Omental fat pad (tissue), 4 donors: ENCODE results near the gene SLC1A4. TPM values are rescaled to one million over a fixed set of nuclear protein-coding genes. Genes with fewer than 3 reads are reported as not detected.

Source experiments
- ATAC-seq: fragments of 150-250 bp; one replicate; pipeline ENCODE4 v1.9.1; 2016; ENCODE audit warnings: mild to moderate bottlenecking, moderate library complexity; ENCODE audit not compliant: low FRiP score
- DNase-seq: peaks from one replicate; pipeline ENCODE4 v3.0.0-alpha.2; 2019; ENCODE audit warnings: low spot score
- small RNA-seq: library from RNA; depleted of rRNA; stranded (forward); fragments of <200 nt; gene quantifications from one replicate; pipeline ENCODE3, GENCODE V24; 2016
- total RNA-seq, 4 donors: library from RNA; depleted of rRNA; stranded (reverse); fragments of >200 nt; gene quantifications; one replicate each; pipeline ENCODE4 v1.1.0, GENCODE V29; 2016
- TF ChIP-seq, protein P1 (sequence below), 3 donors: fragments of 450-650 bp; IDR thresholded peaks; one replicate each; pipeline ENCODE4 v1.5.1; 2016 to 2017; ENCODE audit warnings: antibody characterized with exemption in 3 of 3, mild to moderate bottlenecking in 3 of 3, moderate library complexity in 2 of 3

The SLC1A4 gene
- total RNA-seq, 4 donors from 2014 or later, result 6.5 to 14.4 (median 7.0) TPM

DNA sequence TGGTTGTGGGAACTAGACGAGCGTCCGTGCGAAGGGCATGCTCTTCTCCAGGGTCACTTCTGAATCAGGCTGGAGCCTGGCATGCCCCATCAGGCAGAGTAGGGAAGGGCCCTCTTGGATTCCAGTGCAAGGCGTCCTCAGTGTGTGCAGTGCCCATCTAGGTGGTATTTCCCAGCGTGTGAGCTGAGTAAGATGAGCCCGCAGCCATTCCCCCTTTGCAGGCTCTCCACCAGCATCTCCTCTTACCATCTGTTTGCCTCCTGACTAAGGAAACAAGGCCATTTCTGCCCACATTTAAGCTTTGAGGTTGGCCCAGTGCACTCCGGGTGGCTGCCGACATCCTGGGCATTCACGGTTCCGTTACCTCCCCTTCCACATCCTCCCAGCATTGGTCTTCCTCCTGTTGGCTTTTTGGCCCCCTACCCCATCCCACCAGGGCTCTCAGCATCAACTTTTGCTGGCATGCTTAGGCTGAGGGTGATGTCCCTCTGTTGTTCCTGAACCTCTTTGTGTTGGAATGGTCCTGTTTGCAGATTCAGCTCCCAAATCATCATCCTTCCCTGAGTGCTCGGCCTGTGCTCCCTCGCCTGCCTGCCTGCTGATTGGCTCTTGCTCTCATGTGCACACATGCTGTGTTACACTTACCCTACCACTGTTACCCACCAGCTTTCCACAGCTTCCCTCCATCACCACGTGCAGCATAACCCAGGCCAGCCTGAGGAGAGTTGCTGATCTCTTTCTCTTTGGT is 78.8 kb downstream of the SLC1A4 start:
- ATAC-seq (no peak), DNase-seq (no peak)
- TF ChIP-seq, protein P1, sequence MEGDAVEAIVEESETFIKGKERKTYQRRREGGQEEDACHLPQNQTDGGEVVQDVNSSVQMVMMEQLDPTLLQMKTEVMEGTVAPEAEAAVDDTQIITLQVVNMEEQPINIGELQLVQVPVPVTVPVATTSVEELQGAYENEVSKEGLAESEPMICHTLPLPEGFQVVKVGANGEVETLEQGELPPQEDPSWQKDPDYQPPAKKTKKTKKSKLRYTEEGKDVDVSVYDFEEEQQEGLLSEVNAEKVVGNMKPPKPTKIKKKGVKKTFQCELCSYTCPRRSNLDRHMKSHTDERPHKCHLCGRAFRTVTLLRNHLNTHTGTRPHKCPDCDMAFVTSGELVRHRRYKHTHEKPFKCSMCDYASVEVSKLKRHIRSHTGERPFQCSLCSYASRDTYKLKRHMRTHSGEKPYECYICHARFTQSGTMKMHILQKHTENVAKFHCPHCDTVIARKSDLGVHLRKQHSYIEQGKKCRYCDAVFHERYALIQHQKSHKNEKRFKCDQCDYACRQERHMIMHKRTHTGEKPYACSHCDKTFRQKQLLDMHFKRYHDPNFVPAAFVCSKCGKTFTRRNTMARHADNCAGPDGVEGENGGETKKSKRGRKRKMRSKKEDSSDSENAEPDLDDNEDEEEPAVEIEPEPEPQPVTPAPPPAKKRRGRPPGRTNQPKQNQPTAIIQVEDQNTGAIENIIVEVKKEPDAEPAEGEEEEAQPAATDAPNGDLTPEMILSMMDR (IDR thresholded peaks at IDR 0.05), result no peak

GRCh38 chr2:65069439-65069824 is 80.2 kb downstream of the SLC1A4 start:
- TF ChIP-seq, protein P1 (IDR thresholded peaks at IDR 0.05), result no peak
- ATAC-seq, result no peak
- DNase-seq, result no peak

DNA sequence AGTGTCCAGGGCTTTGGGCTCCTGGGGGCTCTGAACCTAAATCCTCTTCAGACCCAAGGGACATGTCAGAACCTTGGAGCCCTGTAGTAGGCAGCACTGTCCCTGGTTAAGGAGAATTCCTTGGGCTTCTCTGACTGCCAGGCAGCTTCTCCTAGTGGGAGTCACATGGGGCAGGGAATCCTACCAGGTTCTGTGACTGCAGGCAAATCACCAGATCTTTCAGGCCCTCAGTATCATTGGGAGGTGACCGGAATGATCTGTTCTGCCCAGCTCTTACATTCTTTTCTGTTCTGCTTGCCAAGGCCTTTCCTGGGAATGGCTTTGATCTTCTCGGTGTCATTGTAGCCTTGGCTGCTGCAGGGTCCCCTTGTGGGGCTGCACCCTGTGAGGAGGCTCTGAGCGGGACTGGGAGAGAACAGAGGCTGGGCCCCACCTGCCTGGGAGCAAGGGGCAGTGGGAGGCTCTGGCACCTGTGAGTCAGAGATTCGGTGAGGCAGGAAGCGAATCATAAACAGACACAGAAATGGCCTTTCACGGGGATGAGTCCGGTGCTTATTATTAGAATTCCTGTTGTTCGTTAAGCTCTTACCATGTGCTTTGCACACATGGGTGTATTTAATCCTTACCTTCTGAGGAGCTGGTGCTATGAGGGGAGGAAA is 81.1 kb downstream of the SLC1A4 start:
- ATAC-seq, result peak; percentile 43

GRCh38 chr2:65070856-65071255 is 81.7 kb downstream of the SLC1A4 start:
- no peak for DNase-seq
- no peak for ATAC-seq
- TF ChIP-seq, protein P1 (IDR thresholded peaks at IDR 0.05), result no peak

More for the DNA sequence above, 81.1 kb downstream of the SLC1A4 start:
- TF ChIP-seq, protein P1 (IDR thresholded peaks at IDR 0.05), result no peak
- no peak for DNase-seq

GRCh38 chr2:65071499-65072180 is 82.4 kb downstream of the SLC1A4 start:
- no peak for ATAC-seq
- TF ChIP-seq, protein P1 (IDR thresholded peaks at IDR 0.05), result no peak

GRCh38 chr2:65072181-65072970 is 83.2 kb downstream of the SLC1A4 start:
- TF ChIP-seq, protein P1 (IDR thresholded peaks at IDR 0.05), result no peak
- DNase-seq (no peak), ATAC-seq (no peak)

More at GRCh38 chr2:65071499-65072180, 82.4 kb downstream of the SLC1A4 start:
- DNase-seq, result no peak

Small RNA genes lying within 50 kb of the gene (small RNA-seq; reads per million reads assigned to genes)
- gene RNU6-548P, result not detected

Other genes with a start within 250 kb of the SLC1A4 start
- gene CEP68, start 67.0 kb downstream of the SLC1A4 start, total RNA-seq, result 10 to 100 TPM in 3 of 4 donors, 1 to 10 TPM in 1; 9.7 to 67.3 (median 21.3) TPM
- gene RAB1A, start 140.7 kb downstream of the SLC1A4 start, total RNA-seq, result 100 to 1,000 TPM; 100 to 177 (median 113) TPM
- gene ACTR2, start 238.4 kb downstream of the SLC1A4 start, total RNA-seq, result 100 to 1,000 TPM in 2 of 4 donors, 10 to 100 TPM in 2; 56.4 to 115 (median 97.1) TPM